GM12878 (cell line): ENCODE results near the gene GRK2.

ENCODE experiments used
- EZH2 ChIP-seq: IDR thresholded peaks from 2 replicates; pipeline ENCODE4 v1.6.1; 2012; ENCODE audit warnings: low read depth, mild to moderate bottlenecking, control low read depth, inconsistent platforms, low read length, borderline replicate concordance; ENCODE audit not compliant: control insufficient read depth
- NRF1 ChIP-seq: conservative IDR thresholded peaks from 2 replicates; pipeline ENCODE4 v1.6.1; 2011; ENCODE audit warnings: mild to moderate bottlenecking, low read depth, low read length, improper control_type of control experiment
- SP1 ChIP-seq: IDR thresholded peaks from one replicate; pipeline ENCODE4 v1.6.1; 2011; ENCODE audit warnings: low read depth, low read length
- TF ChIP-seq, protein P1 (sequence below), 3 experiments: IDR thresholded peaks in 2 of 3; conservative IDR thresholded peaks in 1 of 3; 2 replicates each; pipeline ENCODE4 v1.5.1; 2011; ENCODE audit warnings: low read depth in 3 of 3, low read length in 3 of 3, mild to moderate bottlenecking in 3 of 3, control low read depth in 2 of 3, moderate library complexity in 2 of 3, inconsistent platforms in 1 of 3, mixed read lengths in 1 of 3; ENCODE audit not compliant: control insufficient read depth in 2 of 3, insufficient read depth in 1 of 3; ENCODE audit errors: extremely low read depth in 1 of 3
- TF ChIP-seq, protein P2 (sequence below): IDR thresholded peaks from 2 replicates; pipeline ENCODE4 v1.6.1; 2012; ENCODE audit warnings: low read depth, low read length, improper control_type of control experiment

DNA sequence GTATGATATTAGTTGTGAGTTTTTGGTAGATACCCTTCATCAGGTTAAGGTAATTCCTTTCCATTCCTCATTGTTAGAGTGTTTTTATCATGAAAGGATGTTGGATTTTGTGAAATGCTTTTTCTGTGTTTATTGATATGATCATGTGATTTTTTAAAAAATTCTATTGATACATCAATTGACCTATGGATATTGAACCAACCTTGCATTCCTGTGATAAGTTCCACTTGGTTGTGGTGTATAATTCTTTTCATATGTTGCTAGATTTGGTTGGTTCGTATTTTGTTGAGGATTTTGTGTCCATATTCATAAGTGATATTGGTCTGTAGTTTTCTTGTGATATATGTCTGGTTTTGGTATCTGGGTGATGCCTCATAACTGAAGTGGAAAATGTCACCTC is 29.6 kb downstream of the GRK2 start:
- TF ChIP-seq, protein P1, sequence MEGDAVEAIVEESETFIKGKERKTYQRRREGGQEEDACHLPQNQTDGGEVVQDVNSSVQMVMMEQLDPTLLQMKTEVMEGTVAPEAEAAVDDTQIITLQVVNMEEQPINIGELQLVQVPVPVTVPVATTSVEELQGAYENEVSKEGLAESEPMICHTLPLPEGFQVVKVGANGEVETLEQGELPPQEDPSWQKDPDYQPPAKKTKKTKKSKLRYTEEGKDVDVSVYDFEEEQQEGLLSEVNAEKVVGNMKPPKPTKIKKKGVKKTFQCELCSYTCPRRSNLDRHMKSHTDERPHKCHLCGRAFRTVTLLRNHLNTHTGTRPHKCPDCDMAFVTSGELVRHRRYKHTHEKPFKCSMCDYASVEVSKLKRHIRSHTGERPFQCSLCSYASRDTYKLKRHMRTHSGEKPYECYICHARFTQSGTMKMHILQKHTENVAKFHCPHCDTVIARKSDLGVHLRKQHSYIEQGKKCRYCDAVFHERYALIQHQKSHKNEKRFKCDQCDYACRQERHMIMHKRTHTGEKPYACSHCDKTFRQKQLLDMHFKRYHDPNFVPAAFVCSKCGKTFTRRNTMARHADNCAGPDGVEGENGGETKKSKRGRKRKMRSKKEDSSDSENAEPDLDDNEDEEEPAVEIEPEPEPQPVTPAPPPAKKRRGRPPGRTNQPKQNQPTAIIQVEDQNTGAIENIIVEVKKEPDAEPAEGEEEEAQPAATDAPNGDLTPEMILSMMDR (IDR thresholded peaks at IDR 0.05 in 2 of 3, conservative IDR thresholded peaks at IDR 0.05 in 1 of 3; ENCODE audit: control insufficient read depth in 2 of 3, extremely low read depth in 1 of 3, insufficient read depth in 1 of 3, low read depth in 3 of 3, low read length in 3 of 3): no peak
- TF ChIP-seq EZH2 (no peak), NRF1 (no peak), SP1 (no peak)
- TF ChIP-seq, protein P2, sequence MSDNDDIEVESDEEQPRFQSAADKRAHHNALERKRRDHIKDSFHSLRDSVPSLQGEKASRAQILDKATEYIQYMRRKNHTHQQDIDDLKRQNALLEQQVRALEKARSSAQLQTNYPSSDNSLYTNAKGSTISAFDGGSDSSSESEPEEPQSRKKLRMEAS: no peak
